H9 (cell line): ENCODE data around the gene ATP2B2. TPM values are rescaled to one million over a fixed set of nuclear protein-coding genes. Genes with fewer than 3 reads are reported as not detected.

Experiments used
- DNase-seq: peaks from one replicate; pipeline ENCODE4 v3.0.0-alpha.2; 2017
- H2AFZ ChIP-seq: one replicate; pipeline ENCODE4 v1.6.1; 2013; ENCODE audit warnings: mild to moderate bottlenecking, low read length, control low read depth, moderate library complexity
- H2AK5ac ChIP-seq: 2 replicates; pipeline ENCODE4 v1.6.1; 2013; ENCODE audit warnings: low read length, control low read depth, mixed read lengths; ENCODE audit not compliant: insufficient read length
- H2BK120ac ChIP-seq: one replicate; pipeline ENCODE4 v1.6.1; 2013; ENCODE audit warnings: low read depth, mild to moderate bottlenecking, low read length, control low read depth, inconsistent platforms; ENCODE audit not compliant: poor library complexity, severe bottlenecking
- H2BK12ac ChIP-seq: 2 replicates; pipeline ENCODE4 v1.6.1; 2013; ENCODE audit warnings: low read length, control low read depth, mixed read lengths, low read depth; ENCODE audit not compliant: insufficient read length
- H2BK15ac ChIP-seq: 2 replicates; pipeline ENCODE4 v1.6.1; 2013; ENCODE audit warnings: low read depth, low read length, control low read depth
- H2BK20ac ChIP-seq: one replicate; pipeline ENCODE4 v1.6.1; 2013; ENCODE audit warnings: low read depth, mild to moderate bottlenecking, low read length, control low read depth, inconsistent platforms; ENCODE audit not compliant: poor library complexity, severe bottlenecking
- H2BK5ac ChIP-seq: 2 replicates; pipeline ENCODE4 v1.6.1; 2013; ENCODE audit warnings: low read length, control low read depth, mixed read lengths; ENCODE audit not compliant: insufficient read length
- H3K14ac ChIP-seq: 2 replicates; pipeline ENCODE4 v1.6.1; 2013; ENCODE audit warnings: low read length, control low read depth; ENCODE audit not compliant: insufficient read depth
- H3K18ac ChIP-seq: 2 replicates; pipeline ENCODE4 v1.6.1; 2013; ENCODE audit warnings: low read depth, mild to moderate bottlenecking, mixed read lengths, low read length, control low read depth; ENCODE audit not compliant: insufficient read length
- H3K23ac ChIP-seq: 2 replicates; pipeline ENCODE4 v1.6.1; 2013; ENCODE audit warnings: low read length, control low read depth, mixed read lengths, low read depth; ENCODE audit not compliant: insufficient read length
- H3K23me2 ChIP-seq: 2 replicates; pipeline ENCODE4 v1.6.1; 2013; ENCODE audit warnings: low read depth, mild to moderate bottlenecking, mixed read lengths, low read length, control low read depth; ENCODE audit not compliant: insufficient read length, poor library complexity, severe bottlenecking
- H3K27ac ChIP-seq: 2 replicates; pipeline ENCODE4 v1.5.1; 2013; ENCODE audit warnings: low read length, control low read depth, mixed read lengths, low read depth; ENCODE audit not compliant: insufficient read length
- H3K27me3 ChIP-seq: 2 replicates; pipeline ENCODE4 v1.6.1; 2013; ENCODE audit warnings: low read length, control low read depth, inconsistent platforms; ENCODE audit not compliant: insufficient read depth
- H3K4ac ChIP-seq: 2 replicates; pipeline ENCODE4 v1.6.1; 2013; ENCODE audit warnings: low read depth, mild to moderate bottlenecking, control low read depth, inconsistent platforms, low read length, moderate library complexity
- H3K4me1 ChIP-seq: 2 replicates; pipeline ENCODE4 v1.6.1; 2013; ENCODE audit warnings: low read length, control low read depth, inconsistent platforms; ENCODE audit not compliant: insufficient read depth
- H3K4me2 ChIP-seq: 2 replicates; pipeline ENCODE4 v1.6.1; 2013; ENCODE audit warnings: low read length, control low read depth, mixed read lengths; ENCODE audit not compliant: insufficient read length, insufficient read depth
- H3K56ac ChIP-seq: 2 replicates; pipeline ENCODE4 v1.6.1; 2013; ENCODE audit warnings: low read depth, mild to moderate bottlenecking, mixed read lengths, low read length, control low read depth; ENCODE audit not compliant: insufficient read length
- H3K79me1 ChIP-seq: 2 replicates; pipeline ENCODE4 v1.6.1; 2013; ENCODE audit warnings: low read depth, mild to moderate bottlenecking, moderate library complexity, low read length, control low read depth, inconsistent platforms; ENCODE audit not compliant: insufficient read depth, poor library complexity, severe bottlenecking
- H3K79me2 ChIP-seq: 2 replicates; pipeline ENCODE4 v1.6.1; 2013; ENCODE audit warnings: low read length, control low read depth, inconsistent platforms; ENCODE audit not compliant: insufficient read depth
- H3K9ac ChIP-seq: 2 replicates; pipeline ENCODE4 v1.6.1; 2013; ENCODE audit warnings: low read length, control low read depth, mixed read lengths; ENCODE audit not compliant: insufficient read length; ENCODE audit errors: extremely low read depth
- H3K9me3 ChIP-seq: one replicate; pipeline ENCODE4 v1.6.1; 2013; ENCODE audit warnings: low read depth, low read length, inconsistent platforms; ENCODE audit not compliant: control insufficient read depth
- H3T11ph ChIP-seq: one replicate; pipeline ENCODE4 v1.6.1; 2013; ENCODE audit warnings: mild to moderate bottlenecking, low read length, control low read depth, inconsistent platforms
- H4K20me1 ChIP-seq: one replicate; pipeline ENCODE4 v1.6.1; 2013; ENCODE audit not compliant: control insufficient read depth, insufficient read length, insufficient read depth
- H4K5ac ChIP-seq: 2 replicates; pipeline ENCODE4 v1.6.1; 2013; ENCODE audit warnings: low read depth, mild to moderate bottlenecking, mixed read lengths, low read length, control low read depth; ENCODE audit not compliant: insufficient read length
- H4K8ac ChIP-seq: replicated peaks from 2 replicates; pipeline ENCODE4 v1.6.1; 2013; ENCODE audit warnings: low read length, control low read depth, mixed read lengths, low read depth; ENCODE audit not compliant: insufficient read length
- H4K91ac ChIP-seq: 2 replicates; pipeline ENCODE4 v1.6.1; 2013; ENCODE audit warnings: low read depth, mild to moderate bottlenecking, moderate library complexity, mixed read lengths, low read length, control low read depth; ENCODE audit not compliant: insufficient read length
- H3K27ac Mint-ChIP-seq, 3 experiments: 2 replicates in 2 of 3; 3 replicates in 1 of 3; pipeline ENCODE4 v1.8.0; 2020 to 2021; ENCODE audit warnings: mixed read lengths in 3 of 3, mild to moderate bottlenecking in 1 of 3, moderate library complexity in 1 of 3
- H3K27me3 Mint-ChIP-seq: 2 replicates; pipeline ENCODE4 v1.8.0; 2021; ENCODE audit warnings: low read depth, mild to moderate bottlenecking, moderate library complexity, mixed read lengths
- H3K36me3 Mint-ChIP-seq, 3 experiments: 2 replicates in 2 of 3; 3 replicates in 1 of 3; pipeline ENCODE4 v1.8.0; 2020 to 2021; ENCODE audit warnings: low read depth in 3 of 3, mixed read lengths in 3 of 3; ENCODE audit not compliant: insufficient read depth in 1 of 3
- H3K4me1 Mint-ChIP-seq, 2 experiments: 2 replicates each; pipeline ENCODE4 v1.8.0; 2020; ENCODE audit warnings: mixed read lengths in 2 of 2
- H3K4me3 Mint-ChIP-seq, 2 experiments: 2 replicates in 1 of 2; 3 replicates in 1 of 2; pipeline ENCODE4 v1.8.0; 2020 to 2021; ENCODE audit warnings: mild to moderate bottlenecking in 2 of 2, mixed read lengths in 2 of 2, moderate library complexity in 1 of 2
- H3K9me3 Mint-ChIP-seq, 2 experiments: 2 replicates in 1 of 2; 3 replicates in 1 of 2; pipeline ENCODE4 v1.8.0; 2020; ENCODE audit warnings: mild to moderate bottlenecking in 2 of 2, mixed read lengths in 2 of 2, moderate library complexity in 1 of 2
- CTCF ChIP-seq: fragments of 200-600 bp; sonication (generic); conservative IDR thresholded peaks from 3 replicates; pipeline ENCODE4 v1.8.0; 2021; ENCODE audit warnings: antibody characterized with exemption, mild to moderate bottlenecking
- WGBS: extraction: QIAGEN DNeasy Blood & Tissue Kit; methylation state at CpG from one replicate; pipeline ENCODE4 v1.1.7; 2013; ENCODE audit warnings: missing lambda C conversion rate, low lambda C conversion rate, mixed read lengths; ENCODE audit not compliant: insufficient read length; ENCODE audit errors: extremely low coverage; 5-methylcytosine and 5-hydroxymethylcytosine counted together
- total RNA-seq: library from RNA; stranded (reverse); gene quantifications from 2 replicates; pipeline ENCODE4 v1.2.1, GENCODE V29; 2021

The ATP2B2 gene
- total RNA-seq, 1 experiment from 2014 or later, result 0.33 TPM

- H3T11ph ChIP-seq, result no peak overlapping the region
- Mint-ChIP-seq H3K4me3 (no peak overlapping the region), H3K27ac (no peak overlapping the region), H3K27me3 (peaks cover 15% of the 10 kb centered on the region), H3K4me1 (peaks cover 6% of the 10 kb centered on the region in 2 experiments), H3K36me3 (no peaks in the 10 kb centered on the region), H3K9me3 (no peaks in the 10 kb centered on the region)
- no peaks in the 10 kb centered on the region for H3K23me2 ChIP-seq
- no peak for DNase-seq
- no peak overlapping the region for H4K5ac ChIP-seq
- H4K91ac ChIP-seq, result no peak overlapping the region
- H3K14ac ChIP-seq, result no peak overlapping the region
- H3K9ac ChIP-seq, result no peak overlapping the region
- H3K79me1 ChIP-seq, result no peaks in the 10 kb centered on the region
- peaks cover 3% of the 10 kb centered on the region; the same call in 1 of the 2 replicates for H3K4me1 ChIP-seq
- no peaks in the 10 kb centered on the region for H3K79me2 ChIP-seq
- no peak overlapping the region for H4K8ac ChIP-seq
- no peaks in the 10 kb centered on the region for H4K20me1 ChIP-seq
- no peak overlapping the region for H3K4me2 ChIP-seq
- no peak overlapping the region for H2AK5ac ChIP-seq
- H3K4ac ChIP-seq, result no peak overlapping the region
- H2BK20ac ChIP-seq, result no peak overlapping the region
- no peak overlapping the region for H3K23ac ChIP-seq
- no CpG with 5 or more reads among the region's 3 CpGs for WGBS
- H2BK15ac ChIP-seq, result no peak overlapping the region
- H3K56ac ChIP-seq, result no peak overlapping the region
- TF ChIP-seq CTCF, result no peak
- H2BK120ac ChIP-seq, result no peak overlapping the region
- H2BK12ac ChIP-seq, result no peak overlapping the region
- no peak overlapping the region for H3K27ac ChIP-seq
- no peak overlapping the region for H3K18ac ChIP-seq
- no peak overlapping the region for H2BK5ac ChIP-seq
- H2AFZ ChIP-seq, result no peak overlapping the region
- no peaks in the 10 kb centered on the region for H3K9me3 ChIP-seq
- H3K27me3 ChIP-seq, result no peaks in the 10 kb centered on the region
Measured at GRCh38 chr3:10448544-10448943, 56.8 kb downstream of the ATP2B2 start.
